UCSD-AML1 (cell line): Measurements from ENCODE around the gene SMG9.
A peak's percentile ranks its signal among the peaks of the same experiment; 100 is the strongest.

Experiments
- DNase-seq: peaks from one replicate; lab custom pipeline; 2025; ENCODE audit not compliant: unreplicated experiment; lab: John Stamatoyannopoulos, UW

Gene SMG9

DNA sequence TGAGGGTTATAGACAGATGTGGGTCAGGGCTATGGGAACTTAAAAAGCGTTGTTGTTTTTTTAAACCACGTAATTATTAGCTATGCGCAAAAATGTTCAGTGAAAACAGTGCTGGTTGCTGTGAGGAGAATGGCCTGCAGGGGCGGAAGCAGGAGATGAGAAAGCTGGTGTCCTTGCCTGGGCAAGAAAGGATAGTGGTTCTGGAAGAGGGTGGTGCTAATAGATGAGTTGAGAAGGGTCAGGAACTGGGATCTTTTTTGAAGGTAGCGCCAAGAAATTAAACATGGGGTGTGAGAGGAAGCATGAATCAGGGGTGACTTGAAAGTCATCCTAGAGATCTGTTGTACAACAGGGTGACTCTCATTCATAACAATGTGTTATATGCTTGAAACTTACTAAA lies 4.8 kb upstream of the SMG9 start:
- DNase-seq: no peak

DNA sequence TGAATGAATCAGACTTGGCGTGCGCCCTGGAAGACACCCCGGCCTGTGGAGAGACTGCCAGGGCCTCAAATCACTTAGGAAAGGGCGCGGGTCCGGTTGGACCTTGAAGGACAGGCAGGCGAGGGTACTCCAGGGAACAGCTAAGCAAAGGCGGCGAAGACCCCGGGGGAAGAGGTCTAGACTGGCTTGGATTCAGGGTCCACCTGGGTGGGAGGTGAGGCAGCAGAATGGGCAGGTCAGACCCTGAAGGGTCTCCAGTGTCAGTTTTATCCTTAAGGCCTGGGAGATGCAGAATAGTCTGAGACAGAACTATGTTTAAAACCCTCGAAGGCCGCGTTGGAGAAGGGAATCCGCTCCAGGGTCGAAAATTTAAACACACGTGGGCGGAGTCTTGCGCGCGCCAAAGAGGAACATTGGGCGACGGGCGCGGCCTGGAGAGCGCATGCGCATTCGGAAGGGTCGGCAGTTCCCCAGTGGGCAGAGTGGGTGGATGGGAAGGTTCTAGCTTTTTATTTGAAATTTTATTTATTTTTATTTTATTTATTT lies 567 bp upstream of the SMG9 start:
- DNase-seq: peak; percentile 83

GRCh38 chr19:43754253-43754502 lies 584 bp downstream of the SMG9 start:
- no peak for DNase-seq

- DNase-seq: no peak
These were observed 2.4 kb downstream of the SMG9 start for GRCh38 chr19:43752287-43752875.

- no peak for DNase-seq
These were observed 3.1 kb downstream of the SMG9 start for GRCh38 chr19:43751466-43752220.

DNA sequence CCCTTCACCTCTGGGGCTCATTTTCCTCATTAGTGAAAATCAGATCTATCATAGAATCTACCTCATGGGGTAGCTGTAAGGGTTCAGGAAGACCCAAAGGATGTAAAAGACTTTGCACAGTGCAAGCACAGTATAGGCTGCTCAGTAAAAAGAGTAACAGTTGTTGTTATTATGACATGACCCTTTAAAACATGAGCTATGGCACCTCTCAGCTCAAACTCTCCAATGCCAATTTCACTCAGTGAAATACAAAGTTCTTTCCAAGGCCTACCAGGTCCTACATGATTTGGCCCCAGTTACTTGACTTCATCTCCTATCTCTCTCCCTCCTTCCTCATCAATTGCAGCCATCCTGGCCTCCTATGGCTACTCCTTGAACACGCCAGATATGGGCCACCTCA lies 4.9 kb downstream of the SMG9 start:
- no peak for DNase-seq

GRCh38 chr19:43749152-43749551 lies 5.6 kb downstream of the SMG9 start:
- no peak for DNase-seq

GRCh38 chr19:43748685-43749084 lies 6.1 kb downstream of the SMG9 start:
- DNase-seq: no peak

GRCh38 chr19:43748205-43748594 lies 6.6 kb downstream of the SMG9 start:
- no peak for DNase-seq

- DNase-seq: no peak
These were observed 7.1 kb downstream of the SMG9 start for GRCh38 chr19:43747557-43748204.

GRCh38 chr19:43743059-43743458 lies 11.7 kb downstream of the SMG9 start:
- no peak for DNase-seq

DNA sequence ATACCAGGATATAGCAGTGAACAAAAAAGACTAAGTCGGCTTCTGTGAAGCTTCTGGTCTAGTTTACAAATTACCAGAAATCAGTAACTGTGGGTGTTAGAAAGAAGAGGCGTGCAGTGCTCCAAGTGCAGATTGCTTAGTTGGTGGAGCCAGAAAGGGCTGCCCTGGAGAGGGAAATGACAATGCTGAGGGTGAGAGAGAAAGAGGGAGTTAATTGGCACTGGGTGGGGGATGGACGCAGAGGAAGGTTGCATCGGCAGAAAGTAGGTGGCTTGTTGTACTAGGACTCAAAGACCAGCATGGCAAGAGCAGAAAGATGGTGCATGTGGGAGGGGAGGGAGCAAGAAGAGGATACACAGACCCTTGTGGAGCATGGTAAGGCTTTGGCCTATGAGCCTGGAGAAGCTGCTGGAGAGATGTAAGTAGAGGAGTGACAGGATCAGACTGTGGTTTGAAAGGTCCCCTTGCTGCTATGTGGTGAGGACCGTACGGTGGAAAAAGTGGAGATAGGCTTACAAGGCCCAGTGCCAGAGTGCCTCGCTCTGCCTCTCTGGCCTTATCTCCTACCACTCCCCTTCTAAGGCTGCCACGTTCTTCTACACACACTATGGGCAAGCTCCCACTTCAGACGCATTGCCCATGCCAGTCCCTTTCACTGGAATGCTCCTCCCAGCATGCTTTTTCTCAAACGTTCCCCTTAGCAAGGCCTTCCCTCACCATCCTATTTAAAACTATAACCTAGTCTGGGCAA lies 13.5 kb downstream of the SMG9 start:
- no peak for DNase-seq

- no peak for DNase-seq
These were observed 15.1 kb downstream of the SMG9 start for GRCh38 chr19:43739439-43740235.

- DNase-seq: no peak
These were observed 16.0 kb downstream of the SMG9 start for GRCh38 chr19:43738780-43739211.

DNA sequence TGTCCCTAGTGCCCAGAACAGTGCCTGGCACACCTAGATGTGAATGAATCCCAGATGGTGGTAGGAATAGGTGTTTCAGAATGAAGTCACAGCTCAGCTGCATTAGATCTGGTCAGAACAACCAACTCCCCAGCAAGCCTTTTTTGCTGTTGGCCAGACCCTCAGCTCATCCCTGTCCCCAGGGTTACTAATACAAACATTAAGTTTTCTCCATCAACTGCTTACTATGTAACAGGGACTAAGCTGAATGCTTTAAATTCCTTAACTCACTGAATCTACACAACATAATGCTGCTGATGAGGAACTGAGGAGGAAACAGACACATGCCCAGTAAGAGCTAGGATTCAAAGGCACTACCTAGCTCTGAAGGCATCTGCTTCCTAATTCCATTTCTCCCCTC lies 18.8 kb downstream of the SMG9 start:
- no peak for DNase-seq

- no peak for DNase-seq
These were observed 19.7 kb downstream of the SMG9 start for GRCh38 chr19:43735013-43735412.

DNA sequence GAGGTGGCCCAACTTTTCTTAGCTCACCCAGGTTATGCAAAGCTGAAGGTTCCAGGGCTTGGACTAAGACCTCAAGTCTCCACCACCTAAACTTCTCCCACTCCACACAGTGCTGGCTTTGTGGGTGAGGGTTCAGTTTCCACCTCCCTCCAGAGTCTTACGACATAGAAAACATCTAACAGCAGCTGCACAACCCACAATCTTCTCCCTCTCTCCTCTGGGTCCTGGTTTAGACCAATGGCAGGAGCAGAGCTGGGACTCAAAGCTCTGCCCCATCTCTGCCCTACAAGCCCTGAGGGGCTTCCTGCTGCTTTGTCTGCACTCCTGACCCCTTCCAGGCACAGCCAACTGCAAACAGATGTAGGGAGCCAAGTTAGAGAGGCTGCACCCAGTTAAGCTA lies 22.9 kb downstream of the SMG9 start:
- DNase-seq: no peak

DNA sequence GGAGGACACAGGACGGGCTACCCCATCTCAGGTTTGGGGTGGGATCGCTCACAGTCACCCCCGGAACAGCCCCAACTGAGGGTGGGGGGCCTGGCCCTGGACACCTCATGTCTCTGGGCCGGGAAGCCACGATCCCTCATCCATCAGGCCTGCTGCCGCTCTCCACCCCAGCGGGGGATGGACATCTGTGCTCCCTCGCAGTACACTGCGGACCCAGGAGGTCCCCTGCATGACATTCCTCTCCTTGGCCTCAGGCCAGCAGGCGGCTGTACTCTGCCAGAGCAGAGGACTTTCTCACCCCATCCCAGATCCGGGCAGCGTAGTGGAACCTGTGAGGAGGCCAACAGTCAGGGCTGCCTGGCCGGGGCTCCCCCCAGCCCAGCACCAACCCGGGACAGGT lies 23.4 kb downstream of the SMG9 start:
- no peak for DNase-seq

GRCh38 chr19:43729919-43730318 lies 24.8 kb downstream of the SMG9 start:
- no peak for DNase-seq

DNA sequence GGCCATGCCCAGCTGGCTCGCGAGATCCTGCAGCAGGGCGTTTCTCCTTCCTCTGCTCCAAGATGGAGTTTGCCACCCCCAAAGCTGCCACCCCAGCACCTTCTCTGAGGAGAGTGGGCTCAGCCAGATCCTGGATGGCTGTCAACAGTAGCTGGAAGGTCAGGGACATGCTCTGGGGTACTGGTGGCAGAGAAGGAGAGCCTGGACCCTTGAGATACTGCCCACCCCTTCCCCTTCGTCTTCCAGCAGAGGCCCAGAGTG lies 27.2 kb downstream of the SMG9 start:
- no peak for DNase-seq
